Suprapubic skin (tissue), 4 donors: ENCODE results near the gene DNAAF8.

Experiments used
- CTCF ChIP-seq, 2 donors: fragments of 200-600 bp in 1 of 2; fragments of 450-650 bp in 1 of 2; sonication (generic) in 1 of 2; IDR thresholded peaks; one replicate each; pipeline ENCODE4 v1.5.1; 2016 to 2019; ENCODE audit warnings: antibody characterized with exemption in 2 of 2, mild to moderate bottlenecking in 1 of 2, moderate library complexity in 1 of 2
- EP300 ChIP-seq: sonication (generic); formaldehyde crosslinking; IDR thresholded peaks from one replicate; pipeline ENCODE4 v1.6.1; 2017; ENCODE audit warnings: antibody characterized with exemption
- POLR2A ChIP-seq, 2 donors: fragments of 450-650 bp; IDR thresholded peaks; one replicate each; pipeline ENCODE4 v1.6.1; 2017; ENCODE audit warnings: antibody characterized with exemption in 2 of 2, mild to moderate bottlenecking in 2 of 2, moderate library complexity in 2 of 2
- POLR2AphosphoS5 ChIP-seq, 3 donors: sonication (generic); formaldehyde crosslinking; IDR thresholded peaks; one replicate each; pipeline ENCODE4 v1.6.1; 2017; ENCODE audit warnings: antibody characterized with exemption in 3 of 3

GRCh38 chr16:4687946-4688673 is 46.2 kb upstream of the DNAAF8 start:
- TF ChIP-seq CTCF (IDR thresholded peaks at IDR 0.05), result no peak
- TF ChIP-seq POLR2A (IDR thresholded peaks at IDR 0.05), result no peak
- no peak for TF ChIP-seq POLR2AphosphoS5 (IDR thresholded peaks at IDR 0.05)
- no peak for TF ChIP-seq EP300
